PC-9 (cell line): ENCODE data around the gene G6PD. TPM values are rescaled to one million over a fixed set of nuclear protein-coding genes. Genes with fewer than 3 reads are reported as not detected.

Source experiments
- BruUV-seq: library from RNA; stranded (reverse); fragments of 400-500 nt; replicated peaks from 2 replicates; lab custom pipeline; 2021; lab: Mats Ljungman, UMichigan
- CTCF ChIA-PET: fragments of 300-600 bp; sonication (Branson Sonifier 250); formaldehyde crosslinking; loops from one replicate; lab custom pipeline; 2022; ENCODE audit warnings: antibody characterized with exemption; lab: Charles Lee
- POLR2A ChIA-PET: fragments of 300-600 bp; sonication (Branson Sonifier 250); formaldehyde crosslinking; loops from one replicate; lab custom pipeline; 2022; ENCODE audit warnings: antibody characterized with exemption; ENCODE audit not compliant: unreplicated experiment; lab: Charles Lee
- DNase-seq, 2 experiments: peaks; one replicate each; pipeline versions ENCODE4 v3.0.0 to v3.0.0-alpha.2; 2015 to 2022; ENCODE audit warnings: mixed read lengths in 1 of 2
- H2AFZ ChIP-seq: fragments of 200-600 bp; sonication (generic); 2 replicates; pipeline ENCODE4 v1.8.1; 2017; ENCODE audit warnings: antibody characterized with exemption
- H3F3A ChIP-seq: fragments of 200-600 bp; sonication (generic); 2 replicates; pipeline ENCODE4 v1.8.1; 2017; ENCODE audit warnings: antibody characterized with exemption, mild to moderate bottlenecking, low read depth; ENCODE audit not compliant: insufficient read depth
- H3K27ac ChIP-seq: fragments of 200-600 bp; sonication (generic); 2 replicates; pipeline ENCODE4 v1.6.1; 2016; ENCODE audit warnings: mixed run types
- H3K27me3 ChIP-seq: fragments of 200-600 bp; sonication (generic); 2 replicates; pipeline ENCODE4 v1.6.1; 2016; ENCODE audit warnings: low read depth, mixed run types; ENCODE audit not compliant: insufficient read depth
- H3K36me3 ChIP-seq: fragments of 200-600 bp; sonication (generic); 2 replicates; pipeline ENCODE4 v1.6.1; 2016; ENCODE audit warnings: low read depth, mixed run types
- H3K4me1 ChIP-seq: fragments of 200-600 bp; sonication (generic); replicated peaks from 2 replicates; pipeline ENCODE4 v1.6.1; 2016; ENCODE audit warnings: mixed run types; ENCODE audit not compliant: insufficient read depth
- H3K4me2 ChIP-seq: fragments of 200-600 bp; sonication (generic); 2 replicates; pipeline ENCODE4 v1.6.1; 2017; ENCODE audit warnings: mixed run types
- H3K4me3 ChIP-seq: fragments of 200-600 bp; sonication (generic); 2 replicates; pipeline ENCODE4 v1.6.1; 2016; ENCODE audit warnings: mixed run types
- H3K79me2 ChIP-seq: fragments of 200-600 bp; sonication (generic); 2 replicates; pipeline ENCODE4 v1.6.1; 2017; ENCODE audit warnings: low read depth, mixed run types
- H3K9me2 ChIP-seq: fragments of 200-600 bp; sonication (generic); 2 replicates; pipeline ENCODE4 v1.8.1; 2017; ENCODE audit warnings: mild to moderate bottlenecking; ENCODE audit not compliant: insufficient read depth
- H3K9me3 ChIP-seq: fragments of 200-600 bp; sonication (generic); 2 replicates; pipeline ENCODE4 v1.8.1; 2016; ENCODE audit warnings: low read depth; ENCODE audit not compliant: insufficient read depth
- H4K20me1 ChIP-seq: fragments of 200-600 bp; sonication (generic); 2 replicates; pipeline ENCODE4 v1.8.1; 2017; ENCODE audit not compliant: insufficient read depth
- CTCF ChIP-seq: fragments of 200-600 bp; sonication (generic); conservative IDR thresholded peaks from 2 replicates; pipeline ENCODE4 v1.6.1; 2017; ENCODE audit warnings: mixed run types, antibody characterized with exemption, mild to moderate bottlenecking, moderate library complexity
- EZH2 ChIP-seq: fragments of 200-600 bp; sonication (generic); IDR thresholded peaks from 2 replicates; pipeline ENCODE4 v1.8.0; 2017; ENCODE audit warnings: antibody characterized with exemption, low read depth
- intact Hi-C: fragments of 100-400 bp; cut with micrococcal nuclease; formaldehyde crosslinking; loops from one replicate; pipeline ENCODE4 v1.10.0; 2022; ENCODE audit not compliant: unreplicated experiment
- total RNA-seq: library from RNA; stranded (reverse); gene quantifications from 2 replicates; pipeline ENCODE4 v1.2.3, GENCODE V29; 2021

Gene G6PD
- total RNA-seq, 1 experiment from 2014 or later: 1,283 TPM

- Histone ChIP-seq H3F3A (no peaks in the 10 kb centered on the region), H3K9me3 (no peaks in the 10 kb centered on the region), H3K4me3 (no peak overlapping the region), H3K4me1 (no peaks in the 10 kb centered on the region), H3K36me3 (no peaks in the 10 kb centered on the region), H3K27ac (no peak overlapping the region), H2AFZ (no peak overlapping the region), H3K4me2 (no peak overlapping the region), H3K27me3 (no peaks in the 10 kb centered on the region), H4K20me1 (no peaks in the 10 kb centered on the region), H3K9me2 (no peaks in the 10 kb centered on the region), H3K79me2 (no peaks in the 10 kb centered on the region)
- ChIA-PET CTCF (no interaction called here), POLR2A (no interaction called here)
- DNase-seq: no peak
- TF ChIP-seq EZH2 (no peak), CTCF (no peak)
- intact Hi-C loops: no loop called here
- no TSS peak for BruUV-seq
These were observed 34.9 kb downstream of the G6PD start for GRCh38 chrX:154511761-154512160.

GRCh38 chrX:154509455-154509854 lies 37.2 kb downstream of the G6PD start:
- Histone ChIP-seq H2AFZ (no peak overlapping the region), H3K9me2 (no peaks in the 10 kb centered on the region), H3K4me2 (no peak overlapping the region), H3K4me3 (no peak overlapping the region), H3K79me2 (no peaks in the 10 kb centered on the region), H4K20me1 (no peaks in the 10 kb centered on the region), H3K36me3 (no peaks in the 10 kb centered on the region), H3K4me1 (peaks cover 14% of the 10 kb centered on the region), H3K27me3 (no peaks in the 10 kb centered on the region), H3K9me3 (no peaks in the 10 kb centered on the region), H3K27ac (no peak overlapping the region), H3F3A (peaks cover 14% of the 10 kb centered on the region; the same call in 1 of the 2 replicates)
- POLR2A ChIA-PET: no interaction called here
- intact Hi-C loops: no loop called here
- TF ChIP-seq CTCF (no peak), EZH2 (no peak)
- CTCF ChIA-PET: no interaction called here
- no peak for DNase-seq
- no TSS peak for BruUV-seq

GRCh38 chrX:154508384-154508745 lies 38.3 kb downstream of the G6PD start:
- Histone ChIP-seq H3K79me2 (no peaks in the 10 kb centered on the region), H2AFZ (no peak overlapping the region), H3K4me1 (peaks cover 14% of the 10 kb centered on the region), H4K20me1 (no peaks in the 10 kb centered on the region), H3F3A (peaks cover 14% of the 10 kb centered on the region; the same call in 1 of the 2 replicates), H3K9me2 (no peaks in the 10 kb centered on the region), H3K4me3 (no peak overlapping the region), H3K36me3 (no peaks in the 10 kb centered on the region), H3K9me3 (no peaks in the 10 kb centered on the region), H3K27me3 (no peaks in the 10 kb centered on the region), H3K27ac (no peak overlapping the region), H3K4me2 (no peak overlapping the region)
- CTCF ChIA-PET: no interaction called here
- TF ChIP-seq CTCF: no peak
- TF ChIP-seq EZH2: no peak
- intact Hi-C loops: no loop called here
- DNase-seq: no peak
- no TSS peak for BruUV-seq
- POLR2A ChIA-PET: interaction anchor here (0.6 kb wide), 2 partner anchors 89 to 468 kb away, joined by 3 to 4 read pairs; no protein-coding TSS in a partner anchor
